Kidney epithelial cell (primary cell): ENCODE results near the gene EML2. TPM values are rescaled to one million over a fixed set of nuclear protein-coding genes. Genes with fewer than 3 reads are reported as not detected.

Experiments
- DNase-seq: peaks from one replicate; pipeline ENCODE4 v3.0.0-alpha.2; 2010; ENCODE audit warnings: low read depth
- H3K27me3 ChIP-seq: 2 replicates; pipeline ENCODE4 v1.6.0; 2011; ENCODE audit warnings: low read length; ENCODE audit not compliant: control insufficient read depth, insufficient read depth
- H3K36me3 ChIP-seq: 2 replicates; pipeline ENCODE4 v1.5.1; 2011; ENCODE audit warnings: low read length; ENCODE audit not compliant: control insufficient read depth, insufficient read depth
- H3K4me3 ChIP-seq: 2 replicates; pipeline ENCODE4 v1.5.1; 2011; ENCODE audit warnings: low read depth, mild to moderate bottlenecking, control low read depth, low read length
- total RNA-seq: library from RNA; depleted of rRNA; stranded (reverse); fragments of >200 nt; gene quantifications from 2 replicates; pipeline ENCODE4 v1.2.3, GENCODE V29; 2015
- TF ChIP-seq, protein P1 (sequence below): IDR thresholded peaks from 2 replicates; pipeline ENCODE4 v1.5.1; 2011; ENCODE audit warnings: mild to moderate bottlenecking, moderate library complexity, low read length, control low read depth, inconsistent platforms; ENCODE audit not compliant: insufficient read depth, poor library complexity, severe bottlenecking

Gene EML2
- total RNA-seq, 1 donor from 2014 or later: 30.7 TPM

DNA sequence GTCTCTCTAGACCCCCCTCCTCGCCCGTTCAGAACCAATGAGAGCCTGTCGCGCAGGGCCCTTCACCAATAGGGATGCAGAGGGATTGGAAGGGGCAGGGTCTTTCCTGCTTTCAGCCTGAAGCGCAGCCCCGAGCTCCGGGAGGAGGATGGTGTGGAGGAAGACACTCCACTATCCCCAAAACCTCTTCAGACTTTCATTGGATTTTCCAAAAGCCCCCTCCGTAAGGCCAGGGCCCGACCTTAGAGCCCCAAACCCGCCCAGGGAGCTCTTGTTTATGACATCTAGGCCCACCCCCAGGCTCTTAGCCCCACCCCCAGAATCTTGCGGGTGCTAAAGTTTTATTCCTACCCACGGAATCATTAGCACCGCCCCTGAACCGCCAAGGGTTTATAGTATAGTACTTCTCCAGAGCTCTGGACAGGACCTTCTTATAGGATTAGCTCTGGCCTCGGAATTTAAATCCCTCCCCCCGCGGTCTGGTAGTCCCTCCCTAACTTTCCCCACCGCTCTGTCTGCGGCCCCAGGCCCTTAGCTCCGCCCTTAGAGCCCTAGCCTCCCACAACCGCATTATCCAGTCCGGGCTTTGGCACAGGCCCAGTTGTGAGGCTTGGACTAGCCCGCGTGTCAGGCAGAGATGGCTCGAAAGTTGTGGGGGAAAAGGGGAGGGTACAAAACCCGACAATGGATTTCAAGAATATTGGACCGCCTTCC is 6.6 kb upstream of the EML2 start:
- no peak for DNase-seq
- peak overlapping the region; percentile 15 for H3K4me3 ChIP-seq
- no peaks in the 10 kb centered on the region for H3K36me3 ChIP-seq
- TF ChIP-seq, protein P1, sequence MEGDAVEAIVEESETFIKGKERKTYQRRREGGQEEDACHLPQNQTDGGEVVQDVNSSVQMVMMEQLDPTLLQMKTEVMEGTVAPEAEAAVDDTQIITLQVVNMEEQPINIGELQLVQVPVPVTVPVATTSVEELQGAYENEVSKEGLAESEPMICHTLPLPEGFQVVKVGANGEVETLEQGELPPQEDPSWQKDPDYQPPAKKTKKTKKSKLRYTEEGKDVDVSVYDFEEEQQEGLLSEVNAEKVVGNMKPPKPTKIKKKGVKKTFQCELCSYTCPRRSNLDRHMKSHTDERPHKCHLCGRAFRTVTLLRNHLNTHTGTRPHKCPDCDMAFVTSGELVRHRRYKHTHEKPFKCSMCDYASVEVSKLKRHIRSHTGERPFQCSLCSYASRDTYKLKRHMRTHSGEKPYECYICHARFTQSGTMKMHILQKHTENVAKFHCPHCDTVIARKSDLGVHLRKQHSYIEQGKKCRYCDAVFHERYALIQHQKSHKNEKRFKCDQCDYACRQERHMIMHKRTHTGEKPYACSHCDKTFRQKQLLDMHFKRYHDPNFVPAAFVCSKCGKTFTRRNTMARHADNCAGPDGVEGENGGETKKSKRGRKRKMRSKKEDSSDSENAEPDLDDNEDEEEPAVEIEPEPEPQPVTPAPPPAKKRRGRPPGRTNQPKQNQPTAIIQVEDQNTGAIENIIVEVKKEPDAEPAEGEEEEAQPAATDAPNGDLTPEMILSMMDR: no peak
- H3K27me3 ChIP-seq: peaks cover 8% of the 10 kb centered on the region

DNA sequence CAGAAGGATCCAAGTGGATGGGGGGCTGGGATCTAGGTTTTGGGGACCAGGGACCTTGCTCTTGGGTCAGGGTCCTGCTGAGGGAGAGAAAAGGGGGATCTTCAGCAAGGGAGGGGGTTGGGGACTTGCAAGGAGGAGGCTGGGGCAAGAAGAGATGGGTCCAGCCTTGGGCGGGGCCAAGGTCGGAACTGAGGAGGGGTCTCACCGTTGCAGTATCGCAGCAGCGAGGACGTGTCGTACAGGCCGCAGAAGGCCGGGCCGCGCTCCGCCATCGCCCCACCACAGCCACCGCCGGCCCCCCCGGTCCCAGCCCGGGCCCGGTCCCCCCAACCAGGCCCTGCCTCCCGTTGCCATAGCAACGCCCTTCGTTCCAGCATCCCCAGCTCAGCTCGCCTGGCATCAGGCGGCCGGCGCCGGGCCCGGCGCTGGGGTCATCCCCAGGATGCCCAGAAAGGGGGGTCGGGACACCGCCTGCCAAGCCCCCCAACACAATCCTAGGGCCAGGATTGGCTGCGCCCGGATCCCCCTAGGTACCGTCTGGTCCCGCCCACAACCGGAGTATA is 6.0 kb upstream of the EML2 start:
- Histone ChIP-seq H3K27me3 (peaks cover 8% of the 10 kb centered on the region), H3K4me3 (no peak overlapping the region), H3K36me3 (no peaks in the 10 kb centered on the region)
- TF ChIP-seq, protein P1: no peak
- DNase-seq: no peak

DNA sequence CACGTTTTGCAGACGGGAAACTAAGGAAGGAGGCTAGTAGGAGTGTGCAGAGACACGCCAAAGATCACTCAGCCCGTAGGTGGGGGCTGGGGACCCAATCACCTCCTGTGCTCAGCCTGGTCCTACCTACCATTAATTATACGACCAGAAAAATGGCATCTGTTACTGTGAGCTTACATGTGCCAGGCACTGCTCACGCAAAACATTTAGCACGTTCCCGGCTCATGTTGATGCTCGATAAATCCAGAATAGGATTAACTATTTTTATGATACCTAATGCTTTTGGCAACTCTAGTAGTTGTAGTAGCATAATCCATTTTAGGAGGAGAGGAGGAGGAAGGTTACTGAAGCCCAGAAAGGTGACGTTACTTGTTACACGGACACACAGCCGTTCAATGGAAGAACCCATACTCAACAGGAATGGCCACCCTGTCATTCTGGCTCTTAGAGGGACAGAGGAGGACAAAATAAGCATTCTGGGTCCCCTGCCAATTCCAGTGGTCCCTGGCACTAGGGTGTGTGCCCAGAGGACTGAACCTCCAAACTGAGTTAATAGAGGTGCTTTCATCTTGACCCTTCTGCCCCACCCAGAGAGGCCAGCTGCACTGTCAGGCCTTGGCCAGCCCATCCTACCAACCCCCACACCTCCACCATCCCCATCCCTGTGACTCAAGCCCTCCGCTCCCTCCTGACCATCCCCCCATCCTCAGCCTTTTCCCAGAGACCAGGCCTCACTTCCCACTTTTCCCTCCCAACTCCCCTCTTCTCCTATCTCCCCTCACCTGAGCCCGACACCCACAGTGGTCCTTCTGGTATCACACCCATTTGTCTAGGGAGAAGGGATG is 5.0 kb upstream of the EML2 start:
- Histone ChIP-seq H3K4me3 (no peak overlapping the region), H3K27me3 (peaks cover 8% of the 10 kb centered on the region), H3K36me3 (no peaks in the 10 kb centered on the region)
- DNase-seq: no peak
- TF ChIP-seq, protein P1: no peak

DNA sequence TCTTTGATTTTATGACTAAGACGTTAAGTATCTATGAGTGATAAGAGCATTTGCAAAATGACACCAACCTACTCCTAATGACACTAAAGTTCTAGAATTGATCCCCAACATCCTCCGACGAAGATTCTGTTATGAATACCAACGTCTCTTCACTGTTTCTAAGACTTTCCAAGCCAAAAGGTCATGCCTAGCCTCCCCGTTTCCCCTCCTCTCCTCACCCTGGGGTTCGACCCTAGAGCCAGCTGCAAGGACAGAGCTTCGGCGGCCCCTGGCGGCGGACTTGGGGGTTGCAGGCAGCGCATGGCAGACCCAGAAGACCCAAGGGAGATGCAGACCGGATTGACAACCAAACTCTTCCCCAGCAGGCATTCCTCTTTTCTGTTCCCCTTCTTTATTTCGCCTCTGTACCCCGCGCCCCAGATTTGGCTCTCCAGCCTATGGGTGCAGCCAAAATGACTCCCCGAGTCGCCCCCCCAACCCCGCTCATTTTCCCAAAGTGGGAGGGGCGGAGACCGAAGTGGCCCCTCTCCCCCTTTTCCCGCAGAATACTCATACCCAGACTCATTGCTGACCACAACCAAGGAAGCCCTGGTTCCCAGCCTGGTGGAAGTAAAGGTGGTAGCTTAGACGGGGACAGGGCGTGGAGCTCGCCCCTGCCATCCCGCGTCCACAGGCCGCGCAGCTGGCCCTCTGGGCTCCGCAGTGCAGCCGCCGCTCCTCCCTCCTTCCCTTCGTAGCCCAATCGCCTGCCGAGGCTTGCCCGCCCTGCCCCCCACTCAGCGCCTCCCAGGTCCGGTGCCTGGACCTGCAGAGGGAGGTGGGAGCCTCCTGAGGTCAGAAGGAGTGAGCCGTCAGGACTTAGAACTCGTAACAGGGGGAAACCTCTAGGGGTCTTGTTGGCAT is 4.1 kb upstream of the EML2 start:
- TF ChIP-seq, protein P1: peak; percentile 99
- Histone ChIP-seq H3K36me3 (no peaks in the 10 kb centered on the region), H3K4me3 (peak overlapping the region; percentile 21), H3K27me3 (peaks cover 8% of the 10 kb centered on the region)
- no peak for DNase-seq

DNA sequence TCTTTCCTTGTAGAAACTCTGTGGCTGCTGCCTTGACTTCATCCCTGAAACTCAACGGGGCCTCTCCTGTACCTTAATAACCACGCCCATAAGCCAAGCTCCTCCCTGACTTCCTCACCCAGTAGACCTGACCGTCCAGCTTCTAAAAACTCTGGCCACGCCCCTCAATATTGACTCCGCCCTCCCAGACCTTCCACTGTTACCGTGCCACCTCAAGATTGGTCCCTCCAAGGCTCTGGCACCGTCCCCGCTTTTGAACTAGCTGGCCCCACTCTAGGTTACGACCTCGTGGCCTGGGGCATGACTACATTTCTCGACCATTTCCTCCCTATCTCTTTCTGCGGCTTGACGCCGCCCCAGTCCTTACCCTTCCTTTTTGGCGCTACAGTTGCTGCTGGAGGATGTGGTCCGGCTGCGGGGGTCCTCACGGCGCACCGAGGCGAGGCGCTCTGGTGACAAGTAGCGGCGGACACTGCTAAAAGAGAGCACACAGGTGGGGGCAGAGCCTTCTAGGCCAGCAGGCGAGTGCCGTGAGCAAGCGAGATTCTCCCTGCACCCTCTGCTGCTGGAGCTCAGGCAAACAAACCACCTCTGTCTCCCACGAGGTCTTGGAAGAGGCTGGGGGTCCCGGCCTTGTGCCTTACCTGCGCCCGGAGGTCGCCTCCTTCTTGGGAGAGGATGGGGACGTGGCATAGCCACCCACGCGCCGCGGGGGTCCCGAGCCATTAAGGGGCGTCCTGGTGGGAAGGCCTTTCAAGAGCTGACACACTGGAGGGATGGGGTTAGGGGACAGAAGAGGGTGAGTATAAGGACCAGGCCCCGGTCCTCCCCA is 2.3 kb upstream of the EML2 start:
- peak overlapping the region; percentile 13 for H3K4me3 ChIP-seq
- peaks cover 8% of the 10 kb centered on the region for H3K27me3 ChIP-seq
- DNase-seq: peak; percentile 72
- TF ChIP-seq, protein P1: no peak
- H3K36me3 ChIP-seq: no peaks in the 10 kb centered on the region
